ENCODE results near the gene CALN1.

DNA sequence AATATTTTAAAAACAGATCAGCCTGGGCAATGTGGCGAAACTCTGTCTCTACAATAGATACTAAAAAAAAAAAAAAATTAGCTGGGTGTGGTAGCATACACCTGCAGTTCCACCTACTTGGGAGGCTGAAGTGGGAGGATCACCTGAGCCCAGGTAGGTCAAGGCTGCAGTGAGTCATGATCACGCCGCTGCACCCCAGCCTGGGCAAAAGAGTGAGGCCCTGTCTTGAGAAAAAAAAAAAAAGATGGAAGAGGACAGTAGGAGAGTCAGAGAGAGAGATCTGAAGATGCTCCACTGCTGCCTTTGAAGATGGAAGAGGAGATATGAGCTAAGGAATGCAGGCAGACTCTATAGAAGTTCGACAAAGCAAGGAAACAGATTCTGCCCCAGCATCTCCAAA is 181.9 kb downstream of the CALN1 start:
- TF ChIP-seq, protein P1, sequence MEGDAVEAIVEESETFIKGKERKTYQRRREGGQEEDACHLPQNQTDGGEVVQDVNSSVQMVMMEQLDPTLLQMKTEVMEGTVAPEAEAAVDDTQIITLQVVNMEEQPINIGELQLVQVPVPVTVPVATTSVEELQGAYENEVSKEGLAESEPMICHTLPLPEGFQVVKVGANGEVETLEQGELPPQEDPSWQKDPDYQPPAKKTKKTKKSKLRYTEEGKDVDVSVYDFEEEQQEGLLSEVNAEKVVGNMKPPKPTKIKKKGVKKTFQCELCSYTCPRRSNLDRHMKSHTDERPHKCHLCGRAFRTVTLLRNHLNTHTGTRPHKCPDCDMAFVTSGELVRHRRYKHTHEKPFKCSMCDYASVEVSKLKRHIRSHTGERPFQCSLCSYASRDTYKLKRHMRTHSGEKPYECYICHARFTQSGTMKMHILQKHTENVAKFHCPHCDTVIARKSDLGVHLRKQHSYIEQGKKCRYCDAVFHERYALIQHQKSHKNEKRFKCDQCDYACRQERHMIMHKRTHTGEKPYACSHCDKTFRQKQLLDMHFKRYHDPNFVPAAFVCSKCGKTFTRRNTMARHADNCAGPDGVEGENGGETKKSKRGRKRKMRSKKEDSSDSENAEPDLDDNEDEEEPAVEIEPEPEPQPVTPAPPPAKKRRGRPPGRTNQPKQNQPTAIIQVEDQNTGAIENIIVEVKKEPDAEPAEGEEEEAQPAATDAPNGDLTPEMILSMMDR (IDR thresholded peaks at IDR 0.05) = no peak
- TF ChIP-seq POLR2A (IDR thresholded peaks at IDR 0.05) = no peak
